IMR-90 (cell line): ENCODE results near the gene UMOD. TPM values are rescaled to one million over a fixed set of nuclear protein-coding genes. Genes with fewer than 3 reads are reported as not detected.

ENCODE experiments used
- ATAC-seq: fragments of 200-7000 bp; cut with Tn5 transposase; 2 replicates; pipeline ENCODE4 v1.9.1; 2020; ENCODE audit warnings: low read depth, mild to moderate bottlenecking, moderate library complexity
- BruUV-seq: library from RNA; stranded (reverse); fragments of 400-500 nt; replicated peaks from 2 replicates; lab custom pipeline; 2021; lab: Mats Ljungman, UMichigan
- CTCF ChIA-PET: fragments of 300-600 bp; formaldehyde crosslinking; extraction: SDS; loops from one replicate; lab custom pipeline; 2021; ENCODE audit warnings: antibody characterized with exemption; lab: Yijun Ruan, JAX
- POLR2A ChIA-PET: fragments of 300-600 bp; sonication (Branson Sonifier 250); formaldehyde crosslinking; loops from one replicate; lab custom pipeline; 2022; ENCODE audit warnings: antibody characterized with exemption; ENCODE audit not compliant: unreplicated experiment; lab: Charles Lee
- DNase-seq: peaks from one replicate; pipeline ENCODE4 v3.0.0; 2013
- H2AFZ ChIP-seq: replicated peaks from 2 replicates; pipeline ENCODE3; 2013; ENCODE audit warnings: low read length, mild to moderate bottlenecking; ENCODE audit not compliant: poor library complexity
- H2AK5ac ChIP-seq: 2 replicates; pipeline ENCODE4 v1.6.1; 2013; ENCODE audit warnings: low read depth, low read length, inconsistent platforms
- H2AK9ac ChIP-seq: replicated peaks from 2 replicates; pipeline ENCODE3; 2013; ENCODE audit warnings: mild to moderate bottlenecking, low read depth, low read length, moderate library complexity; ENCODE audit not compliant: poor library complexity
- H2BK120ac ChIP-seq: 2 replicates; pipeline ENCODE4 v1.6.1; 2013; ENCODE audit warnings: low read depth, low read length, inconsistent platforms
- H2BK15ac ChIP-seq: 3 replicates; pipeline ENCODE4 v1.6.1; 2013; ENCODE audit warnings: low read depth, low read length, inconsistent platforms
- H2BK20ac ChIP-seq: 2 replicates; pipeline ENCODE4 v1.6.1; 2013; ENCODE audit warnings: low read depth, mild to moderate bottlenecking, inconsistent platforms, low read length, moderate library complexity
- H2BK5ac ChIP-seq: 2 replicates; pipeline ENCODE4 v1.6.1; 2013; ENCODE audit warnings: mild to moderate bottlenecking, low read depth, low read length, inconsistent platforms; ENCODE audit not compliant: poor library complexity, severe bottlenecking
- H3K14ac ChIP-seq: replicated peaks from 2 replicates; pipeline ENCODE4 v1.6.1; 2013; ENCODE audit warnings: low read depth, low read length, inconsistent platforms
- H3K18ac ChIP-seq: 2 replicates; pipeline ENCODE4 v1.6.1; 2013; ENCODE audit warnings: low read depth, low read length, control low read depth
- H3K23ac ChIP-seq: 2 replicates; pipeline ENCODE4 v1.6.1; 2013; ENCODE audit warnings: low read depth, low read length, inconsistent platforms
- H3K27ac ChIP-seq: 2 replicates; pipeline ENCODE4 v1.5.1; 2013; ENCODE audit warnings: mild to moderate bottlenecking, control low read depth, low read length; ENCODE audit not compliant: insufficient read depth
- H3K27me3 ChIP-seq: 2 replicates; pipeline ENCODE4 v1.6.1; 2013; ENCODE audit warnings: low read length; ENCODE audit not compliant: control insufficient read depth, insufficient read depth
- H3K36me3 ChIP-seq: 2 replicates; pipeline ENCODE4 v1.6.1; 2013; ENCODE audit warnings: low read length, mixed read lengths; ENCODE audit not compliant: control insufficient read depth, insufficient read depth
- H3K4ac ChIP-seq: 2 replicates; pipeline ENCODE4 v1.6.1; 2013; ENCODE audit warnings: low read depth, low read length, inconsistent platforms
- H3K4me1 ChIP-seq: 2 replicates; pipeline ENCODE4 v1.6.1; 2013; ENCODE audit warnings: low read length, mixed read lengths; ENCODE audit not compliant: control insufficient read depth, insufficient read depth
- H3K4me2 ChIP-seq: 2 replicates; pipeline ENCODE4 v1.6.1; 2013; ENCODE audit warnings: low read depth, mild to moderate bottlenecking, control low read depth, low read length, moderate library complexity
- H3K4me3 ChIP-seq: 2 replicates; pipeline ENCODE4 v1.5.1; 2013; ENCODE audit warnings: low read depth, mild to moderate bottlenecking, control low read depth, low read length, moderate library complexity; ENCODE audit not compliant: insufficient read depth
- H3K56ac ChIP-seq: 2 replicates; pipeline ENCODE4 v1.6.1; 2013; ENCODE audit warnings: low read length, inconsistent platforms; ENCODE audit not compliant: insufficient read depth; ENCODE audit errors: extremely low read depth
- H3K79me1 ChIP-seq, 2 experiments: 2 replicates each; pipeline ENCODE4 v1.6.1; 2013; ENCODE audit warnings: low read length in 2 of 2, inconsistent platforms in 1 of 2, low read depth in 1 of 2
- H3K9ac ChIP-seq: 2 replicates; pipeline ENCODE4 v1.6.1; 2013; ENCODE audit warnings: low read depth, low read length, control low read depth
- H3K9me1 ChIP-seq: 2 replicates; pipeline ENCODE4 v1.6.1; 2013; ENCODE audit warnings: low read length, inconsistent platforms; ENCODE audit not compliant: insufficient read depth
- H3K9me3 ChIP-seq: 2 replicates; pipeline ENCODE4 v1.6.1; 2013; ENCODE audit warnings: low read length; ENCODE audit not compliant: control insufficient read depth, insufficient read depth
- H4K20me1 ChIP-seq: 2 replicates; pipeline ENCODE4 v1.6.1; 2013; ENCODE audit warnings: low read length, inconsistent platforms; ENCODE audit not compliant: insufficient read depth
- H4K5ac ChIP-seq: 2 replicates; pipeline ENCODE4 v1.6.1; 2013; ENCODE audit warnings: mild to moderate bottlenecking, low read depth, low read length, control low read depth
- H4K8ac ChIP-seq, 2 experiments: 2 replicates each; pipeline ENCODE4 v1.6.1; 2013; ENCODE audit warnings: low read depth in 2 of 2, low read length in 2 of 2, control low read depth in 1 of 2, inconsistent platforms in 1 of 2
- H4K91ac ChIP-seq: 2 replicates; pipeline ENCODE4 v1.6.1; 2013; ENCODE audit warnings: low read depth, low read length, inconsistent platforms; ENCODE audit not compliant: insufficient read depth
- CTCF ChIP-seq: conservative IDR thresholded peaks from 2 replicates; pipeline ENCODE4 v1.5.1; 2012; ENCODE audit warnings: mild to moderate bottlenecking, low read depth, low read length, improper control_type of control experiment
- MAFK ChIP-seq: IDR thresholded peaks from 2 replicates; pipeline ENCODE4 v1.6.1; 2012; ENCODE audit warnings: low read depth, low read length, improper control_type of control experiment
- NFE2L2 ChIP-seq: fragments of 150-350 bp; IDR thresholded peaks from 2 replicates; pipeline ENCODE4 v1.6.1; 2016; ENCODE audit warnings: low read depth, mild to moderate bottlenecking, low read length
- RCOR1 ChIP-seq: IDR thresholded peaks from 2 replicates; pipeline ENCODE4 v1.6.1; 2012; ENCODE audit warnings: mild to moderate bottlenecking, low read length, improper control_type of control experiment; ENCODE audit not compliant: insufficient replicate concordance
- dilution Hi-C: fragments of 300-500 bp; cut with HindIII; formaldehyde crosslinking; loops from one replicate; pipeline ENCODE4 v1.14.3; 2018; ENCODE audit warnings: low sequenced_read_pairs; ENCODE audit not compliant: unreplicated experiment
- in situ Hi-C: fragments of 300-500 bp; cut with MboI; formaldehyde crosslinking; loops from 3 replicates; pipeline ENCODE4 v1.14.3; 2019; ENCODE audit warnings: low sequenced_read_pairs, inconsistent platforms, mixed read lengths
- intact Hi-C: fragments of 100-400 bp; cut with micrococcal nuclease; formaldehyde crosslinking; loops from 2 replicates; pipeline ENCODE4 v1.10.0; 2022
- polyA plus RNA-seq, 3 experiments: library from polyadenylated mRNA; depleted of rRNA; stranded (reverse); fragments of >200 nt; gene quantifications; 2 replicates each; pipeline ENCODE4 v1.2.3, GENCODE V29; 2012; ENCODE audit warnings: low replicate concordance in 1 of 3
- total RNA-seq: library from RNA; depleted of rRNA; stranded (reverse); fragments of >200 nt; gene quantifications from 2 replicates; pipeline ENCODE4 v1.2.3, GENCODE V29; 2012

Gene UMOD
- total and polyA plus RNA-seq, 2 of the 4 experiments (the other 2 are of a cell fraction) = not detected

- Histone ChIP-seq H2BK15ac (no peak overlapping the region), H3K36me3 (no peaks in the 10 kb centered on the region), H3K4me3 (no peak overlapping the region), H4K20me1 (no peaks in the 10 kb centered on the region), H3K27me3 (no peaks in the 10 kb centered on the region), H3K18ac (no peak overlapping the region), H2BK5ac (no peak overlapping the region), H4K8ac (no peak overlapping the region), H3K4me1 (no peaks in the 10 kb centered on the region), H4K91ac (no peak overlapping the region), H3K9me1 (no peaks in the 10 kb centered on the region), H3K4me2 (no peak overlapping the region), H3K23ac (no peak overlapping the region), H3K9ac (no peak overlapping the region), H2AK9ac (no peak overlapping the region), H4K5ac (no peak overlapping the region), H2BK120ac (no peak overlapping the region), H2AFZ (no peak overlapping the region), H3K79me1 (no peaks in the 10 kb centered on the region), H3K27ac (no peak overlapping the region), H3K56ac (no peak overlapping the region), H3K4ac (no peak overlapping the region), H3K9me3 (peaks cover 16% of the 10 kb centered on the region), H3K14ac (no peak overlapping the region), H2BK20ac (no peak overlapping the region), H2AK5ac (no peak overlapping the region)
- ChIA-PET POLR2A (no interaction called here), CTCF (no interaction called here)
- no peak for ATAC-seq
- BruUV-seq = no TSS peak
- no peak for DNase-seq
- intact Hi-C loops (no loop called here), dilution Hi-C loops (no loop called here), in situ Hi-C loops (no loop called here)
- TF ChIP-seq CTCF = no peak
- peak; percentile 7; the same call in 1 of the 2 replicates for TF ChIP-seq MAFK
- TF ChIP-seq RCOR1 = no peak
- no peak for TF ChIP-seq NFE2L2
These were observed 31.9 kb downstream of the UMOD start for GRCh38 chr16:20320592-20320991.
